A549 treated with Mapracorat at 1 μM for 4 hours (cell line): Measurements from ENCODE around the gene UBE2J2. TPM values are rescaled to one million over a fixed set of nuclear protein-coding genes. Genes with fewer than 3 reads are reported as not detected.

ENCODE experiments used
- total RNA-seq: library from RNA; stranded (reverse); fragments of 200-300 nt; extraction: Qiagen RNA extraction; gene quantifications from 5 replicates; pipeline ENCODE4 v1.2.3, GENCODE V29; 2022

Gene UBE2J2
- 34.9 to 47.9 TPM (median 46.3 TPM) in 5 replicates for total RNA-seq

GRCh38 chr1:1273512-1274298 is at the start of gene UBE2J2:
Gene UBE2J2, minus strand, starts transcription at chr1:1273854. Its CDS starts 5,862 bp downstream, at chr1:1267992.

GRCh38 chr1:1307923-1308755 is 34.5 kb upstream of the UBE2J2 start, which contains the start of the genes ACAP3 and PUSL1:
Gene ACAP3, minus strand, starts transcription at chr1:1307930. Its CDS starts 115 bp downstream, at chr1:1307815.
Gene PUSL1, plus strand, starts transcription at chr1:1308597. Its CDS starts 47 bp downstream, at chr1:1308644.

GRCh38 chr1:1246577-1247340 is 26.9 kb downstream of the UBE2J2 start, which contains the start of gene C1QTNF12:
Gene C1QTNF12, minus strand, starts transcription at chr1:1246722. Its CDS starts 32 bp downstream, at chr1:1246690.

GRCh38 chr1:1232208-1232795 is 41.4 kb downstream of the UBE2J2 start, which contains the start of gene B3GALT6:
Gene B3GALT6, plus strand, starts transcription at chr1:1232237. Its CDS starts 42 bp downstream, at chr1:1232279.

GRCh38 chr1:1231400-1232207 is 42.0 kb downstream of the UBE2J2 start, which contains the start of gene SDF4:
Gene SDF4, minus strand, starts transcription at chr1:1232001. Its CDS starts 3,229 bp downstream, at chr1:1228772.

GRCh38 chr1:1213345-1214265 is 60.0 kb downstream of the UBE2J2 start, which contains the start of gene TNFRSF4:
Gene TNFRSF4, minus strand, starts transcription at chr1:1214153. Its CDS starts 26 bp downstream, at chr1:1214127.

GRCh38 chr1:1206376-1206965 is 67.2 kb downstream of the UBE2J2 start, which contains the start of gene TNFRSF18:
Gene TNFRSF18, minus strand, starts transcription at chr1:1206592. Its CDS starts 21 bp downstream, at chr1:1206571.

Other genes starting within 250 kb of the UBE2J2 start
- gene RNF223, start 199.5 kb downstream of the UBE2J2 start, total RNA-seq, result 0.23 to 0.34 TPM (median 0.27 TPM) in 5 replicates
- 9.0 to 15.0 TPM (median 13.5 TPM) in 5 replicates for gene C1orf159, start 157.8 kb downstream of the UBE2J2 start, total RNA-seq
- not detected in 5 replicates for gene TTLL10, start 100.0 kb downstream of the UBE2J2 start, total RNA-seq
- gene TNFRSF18, start 67.3 kb downstream of the UBE2J2 start, total RNA-seq, result 0.15 to 0.25 TPM (median 0.15 TPM) in 3 of 5 replicates, not detected in the others
- 0.11 to 0.19 TPM (median 0.14 TPM) in 3 of 5 replicates, not detected in the others for gene TNFRSF4, start 59.7 kb downstream of the UBE2J2 start, total RNA-seq
- gene SDF4, start 41.9 kb downstream of the UBE2J2 start, total RNA-seq, result 101 to 136 TPM (median 127 TPM) in 5 replicates
- gene B3GALT6, start 41.6 kb downstream of the UBE2J2 start, total RNA-seq, result 9.8 to 19.7 TPM (median 18.1 TPM) in 5 replicates
- gene C1QTNF12, start 27.1 kb downstream of the UBE2J2 start, total RNA-seq, result 0.80 to 2.0 TPM (median 1.6 TPM) in 5 replicates
- 0.55 to 1.4 TPM (median 1.1 TPM) in 5 replicates for gene SCNN1D, start 6.6 kb upstream of the UBE2J2 start, total RNA-seq
- 7.7 to 20.8 TPM (median 16.8 TPM) in 5 replicates for gene ACAP3, start 34.1 kb upstream of the UBE2J2 start, total RNA-seq
- gene PUSL1, start 34.7 kb upstream of the UBE2J2 start, total RNA-seq, result 15.3 to 25.8 TPM (median 22.7 TPM) in 5 replicates
- 44.9 to 66.1 TPM (median 60.9 TPM) in 5 replicates for gene INTS11, start 50.8 kb upstream of the UBE2J2 start, total RNA-seq
- gene CPTP, start 50.9 kb upstream of the UBE2J2 start, total RNA-seq, result 15.0 to 22.7 TPM (median 22.0 TPM) in 5 replicates
- gene TAS1R3, start 57.4 kb upstream of the UBE2J2 start, total RNA-seq, result 0.14 to 0.30 TPM (median 0.16 TPM) in 5 replicates
- 38.7 to 77.6 TPM (median 66.9 TPM) in 5 replicates for gene DVL1, start 75.6 kb upstream of the UBE2J2 start, total RNA-seq
- gene MXRA8, start 84.7 kb upstream of the UBE2J2 start, total RNA-seq, result 0.19 to 0.46 TPM (median 0.32 TPM) in 4 of 5 replicates, not detected in the other
- 107 to 186 TPM (median 170 TPM) in 5 replicates for gene AURKAIP1, start 101.4 kb upstream of the UBE2J2 start, total RNA-seq
- 42.1 to 63.9 TPM (median 54.3 TPM) in 5 replicates for gene CCNL2, start 125.5 kb upstream of the UBE2J2 start, total RNA-seq
- 130 to 166 TPM (median 137 TPM) in 5 replicates for gene MRPL20, start 133.4 kb upstream of the UBE2J2 start, total RNA-seq
- 0.07 to 0.19 TPM in 2 of 5 replicates, not detected in the others for gene ANKRD65, start 147.4 kb upstream of the UBE2J2 start, total RNA-seq
- gene VWA1, start 161.8 kb upstream of the UBE2J2 start, total RNA-seq, result 3.6 to 14.7 TPM (median 14.1 TPM) in 5 replicates
- gene ATAD3C, start 175.8 kb upstream of the UBE2J2 start, total RNA-seq, result not detected in 5 replicates
- gene ATAD3B, start 197.9 kb upstream of the UBE2J2 start, total RNA-seq, result 1.2 to 3.6 TPM (median 3.0 TPM) in 5 replicates
- gene ATAD3A, start 238.3 kb upstream of the UBE2J2 start, total RNA-seq, result 28.1 to 41.2 TPM (median 37.2 TPM) in 5 replicates